HEK293 (cell line): Measurements from ENCODE around the gene GYPC.

Experiments used
- CTCF ChIA-PET: fragments of 350-600 bp; formaldehyde crosslinking; extraction: SDS; loops from one replicate; lab custom pipeline; 2021; ENCODE audit warnings: antibody characterized with exemption; lab: Yijun Ruan, JAX
- POLR2A ChIA-PET: fragments of 300-600 bp; formaldehyde crosslinking; extraction: SDS; loops from one replicate; lab custom pipeline; 2020; ENCODE audit warnings: antibody characterized with exemption, inconsistent platforms; lab: Yijun Ruan, JAX
- H3K27ac ChIP-seq: fragments of 200-500 bp; sonication (Bioruptor generic); 2 replicates; pipeline ENCODE4 v1.5.1; 2014; ENCODE audit warnings: low read depth, low read length, control low read depth, inconsistent platforms; ENCODE audit errors: extremely low read depth
- H3K36me3 ChIP-seq, 2 experiments: fragments of 200-500 bp in 1 of 2; sonication (Bioruptor generic) in 1 of 2; 1 replicate in 1 of 2; 2 replicates in 1 of 2; pipeline ENCODE4 v1.5.1; 2014 to 2017; ENCODE audit warnings: inconsistent platforms in 2 of 2, low read length in 2 of 2; ENCODE audit not compliant: control insufficient read depth in 2 of 2, insufficient read depth in 1 of 2
- H3K4me1 ChIP-seq: fragments of 200-500 bp; sonication (Bioruptor generic); 2 replicates; pipeline ENCODE4 v1.5.1; 2014; ENCODE audit warnings: mild to moderate bottlenecking, low read length, inconsistent platforms; ENCODE audit not compliant: control insufficient read depth, insufficient read depth
- H3K4me3 ChIP-seq: 2 replicates; pipeline ENCODE4 v1.5.1; 2011; ENCODE audit warnings: low read depth, mild to moderate bottlenecking, control low read depth, low read length, moderate library complexity
- H3K9me3 ChIP-seq: fragments of 200-500 bp; sonication (Bioruptor generic); 2 replicates; pipeline ENCODE4 v1.5.1; 2014; ENCODE audit warnings: low read depth, low read length, inconsistent platforms; ENCODE audit not compliant: control insufficient read depth, insufficient read depth
- GLI4 ChIP-seq: fragments of 450-650 bp; formaldehyde crosslinking; IDR thresholded peaks from 2 replicates; pipeline ENCODE4 v1.5.1; 2016; ENCODE audit warnings: missing biosample characterization, missing genetic modification characterization
- GLIS2 ChIP-seq: fragments of 450-650 bp; formaldehyde crosslinking; IDR thresholded peaks from 2 replicates; pipeline ENCODE4 v1.5.1; 2016; ENCODE audit warnings: missing biosample characterization, missing genetic modification characterization
- HOXA7 ChIP-seq: sonication (generic); formaldehyde crosslinking; IDR thresholded peaks from 2 replicates; pipeline ENCODE4 v1.8.1; 2022; ENCODE audit warnings: missing genetic modification reagents, borderline replicate concordance
- HOXC10 ChIP-seq: sonication (generic); formaldehyde crosslinking; IDR thresholded peaks from 2 replicates; pipeline ENCODE4 v1.8.1; 2023; ENCODE audit warnings: mild to moderate bottlenecking, missing genetic modification reagents
- KLF7 ChIP-seq: fragments of 450-650 bp; formaldehyde crosslinking; IDR thresholded peaks from 2 replicates; pipeline ENCODE4 v1.5.1; 2016; ENCODE audit warnings: missing biosample characterization, missing genetic modification characterization, borderline replicate concordance
- OVOL3 ChIP-seq: fragments of 450-650 bp; formaldehyde crosslinking; IDR thresholded peaks from 2 replicates; pipeline ENCODE4 v1.5.1; 2016; ENCODE audit warnings: missing biosample characterization, missing genetic modification characterization
- SETDB1 ChIP-seq: IDR thresholded peaks from one replicate; pipeline ENCODE4 v1.6.1; 2017; ENCODE audit warnings: mild to moderate bottlenecking, low read length, moderate library complexity, mixed read lengths; ENCODE audit not compliant: insufficient read length
- YY2 ChIP-seq: fragments of 450-650 bp; formaldehyde crosslinking; IDR thresholded peaks from 2 replicates; pipeline ENCODE4 v1.5.1; 2016; ENCODE audit warnings: missing biosample characterization, missing genetic modification characterization
- ZBTB11 ChIP-seq: fragments of 450-650 bp; formaldehyde crosslinking; conservative IDR thresholded peaks from 2 replicates; pipeline ENCODE4 v1.5.1; 2016; ENCODE audit warnings: low read depth, missing biosample characterization, missing genetic modification characterization
- ZBTB17 ChIP-seq: fragments of 450-650 bp; formaldehyde crosslinking; IDR thresholded peaks from 2 replicates; pipeline ENCODE4 v1.5.1; 2016; ENCODE audit warnings: missing biosample characterization, missing genetic modification characterization
- ZBTB26 ChIP-seq: fragments of 450-650 bp; formaldehyde crosslinking; optimal IDR thresholded peaks from 2 replicates; pipeline ENCODE3; 2016; ENCODE audit warnings: missing biosample characterization, mild to moderate bottlenecking, missing genetic modification characterization
- ZEB2 ChIP-seq: fragments of 450-650 bp; formaldehyde crosslinking; IDR thresholded peaks from 2 replicates; pipeline ENCODE4 v1.5.1; 2016; ENCODE audit warnings: missing biosample characterization, missing genetic modification characterization
- ZFHX2 ChIP-seq: fragments of 450-650 bp; formaldehyde crosslinking; conservative IDR thresholded peaks from 2 replicates; pipeline ENCODE4 v1.5.1; 2016; ENCODE audit warnings: missing biosample characterization, missing genetic modification characterization
- ZNF140 ChIP-seq: fragments of 450-650 bp; formaldehyde crosslinking; IDR thresholded peaks from 2 replicates; pipeline ENCODE4 v1.5.1; 2016; ENCODE audit warnings: missing biosample characterization, missing genetic modification characterization
- ZNF16 ChIP-seq: fragments of 450-650 bp; formaldehyde crosslinking; IDR thresholded peaks from 2 replicates; pipeline ENCODE4 v1.5.1; 2016; ENCODE audit warnings: low read depth, missing biosample characterization, missing genetic modification characterization
- ZNF175 ChIP-seq: fragments of 450-650 bp; formaldehyde crosslinking; IDR thresholded peaks from 2 replicates; pipeline ENCODE4 v1.5.1; 2016; ENCODE audit warnings: missing biosample characterization, missing genetic modification characterization
- ZNF274 ChIP-seq, 2 experiments: fragments of 200-500 bp in 1 of 2; fragments of 450-650 bp in 1 of 2; sonication (Bioruptor generic) in 1 of 2; formaldehyde crosslinking in 1 of 2; IDR thresholded peaks; 2 replicates each; pipeline versions ENCODE4 v1.5.1 to v1.6.1; 2014 to 2016; ENCODE audit warnings: borderline replicate concordance in 1 of 2, inconsistent platforms in 1 of 2, low read length in 1 of 2, missing biosample characterization in 1 of 2, missing genetic modification characterization in 1 of 2
- ZNF292 ChIP-seq: fragments of 450-650 bp; formaldehyde crosslinking; IDR thresholded peaks from 2 replicates; pipeline ENCODE4 v1.5.1; 2016; ENCODE audit warnings: low read depth, missing biosample characterization, missing genetic modification characterization, borderline replicate concordance
- ZNF426 ChIP-seq: fragments of 450-650 bp; formaldehyde crosslinking; IDR thresholded peaks from 2 replicates; pipeline ENCODE4 v1.5.1; 2017; ENCODE audit warnings: missing biosample characterization, missing genetic modification characterization, mild to moderate bottlenecking, inconsistent platforms, moderate library complexity
- ZNF449 ChIP-seq: fragments of 450-650 bp; formaldehyde crosslinking; IDR thresholded peaks from 2 replicates; pipeline ENCODE4 v1.5.1; 2017; ENCODE audit warnings: missing biosample characterization, mild to moderate bottlenecking, missing genetic modification characterization, moderate library complexity
- ZNF473 ChIP-seq: fragments of 450-650 bp; formaldehyde crosslinking; IDR thresholded peaks from 2 replicates; pipeline ENCODE4 v1.5.1; 2017; ENCODE audit warnings: missing biosample characterization, missing genetic modification characterization
- ZNF529 ChIP-seq: fragments of 450-650 bp; formaldehyde crosslinking; IDR thresholded peaks from 2 replicates; pipeline ENCODE4 v1.5.1; 2017; ENCODE audit warnings: missing genetic modification characterization, missing biosample characterization; ENCODE audit not compliant: insufficient replicate concordance
- ZNF571 ChIP-seq: fragments of 450-650 bp; formaldehyde crosslinking; IDR thresholded peaks from 2 replicates; pipeline ENCODE4 v1.5.0; 2017; ENCODE audit warnings: missing biosample characterization, missing genetic modification characterization
- ZNF585B ChIP-seq: fragments of 450-650 bp; formaldehyde crosslinking; IDR thresholded peaks from 2 replicates; pipeline ENCODE4 v1.5.1; 2016; ENCODE audit warnings: missing biosample characterization, missing genetic modification characterization
- ZNF596 ChIP-seq: fragments of 450-650 bp; IDR thresholded peaks from 2 replicates; pipeline ENCODE4 v1.5.0; 2018; ENCODE audit warnings: missing biosample characterization, mild to moderate bottlenecking, missing genetic modification characterization, moderate library complexity
- ZNF623 ChIP-seq: fragments of 450-650 bp; formaldehyde crosslinking; IDR thresholded peaks from 2 replicates; pipeline ENCODE4 v1.5.1; 2016; ENCODE audit warnings: missing biosample characterization, missing genetic modification characterization
- ZNF629 ChIP-seq: fragments of 450-650 bp; formaldehyde crosslinking; IDR thresholded peaks from 2 replicates; pipeline ENCODE4 v1.5.1; 2017; ENCODE audit warnings: missing biosample characterization, missing genetic modification characterization
- ZNF704 ChIP-seq: fragments of 450-650 bp; formaldehyde crosslinking; IDR thresholded peaks from 2 replicates; pipeline ENCODE4 v1.5.1; 2016; ENCODE audit warnings: missing biosample characterization, missing genetic modification characterization
- ZNF768 ChIP-seq: fragments of 450-650 bp; formaldehyde crosslinking; IDR thresholded peaks from 2 replicates; pipeline ENCODE4 v1.5.1; 2018; ENCODE audit warnings: missing biosample characterization, mild to moderate bottlenecking, missing genetic modification characterization
- ZSCAN16 ChIP-seq: fragments of 450-650 bp; formaldehyde crosslinking; IDR thresholded peaks from 2 replicates; pipeline ENCODE4 v1.5.1; 2016; ENCODE audit warnings: missing biosample characterization, missing genetic modification characterization
- ZSCAN23 ChIP-seq: fragments of 450-650 bp; formaldehyde crosslinking; IDR thresholded peaks from 2 replicates; pipeline ENCODE4 v1.5.1; 2016; ENCODE audit warnings: missing biosample characterization, missing genetic modification characterization
- ZXDB ChIP-seq: fragments of 450-650 bp; formaldehyde crosslinking; IDR thresholded peaks from 2 replicates; pipeline ENCODE4 v1.5.1; 2016; ENCODE audit warnings: missing biosample characterization, missing genetic modification characterization

GYPC gene

GRCh38 chr2:126637386-126637785 lies 18.6 kb upstream of the GYPC start:
- Histone ChIP-seq H3K9me3 (no peaks in the 10 kb centered on the region), H3K36me3 (no peaks in the 10 kb centered on the region), H3K4me3 (no peak overlapping the region), H3K27ac (no peak overlapping the region), H3K4me1 (no peaks in the 10 kb centered on the region)
- no peak for TF ChIP-seq ZBTB11
- TF ChIP-seq KLF7 (tag by site-specific recombination): no peak
- TF ChIP-seq ZFHX2 (tag by site-specific recombination): no peak
- TF ChIP-seq ZNF292 (tag by site-specific recombination): no peak
- no peak for TF ChIP-seq ZNF16 (tag by site-specific recombination)
- no peak for TF ChIP-seq ZNF571
- TF ChIP-seq ZSCAN16: no peak
- no peak for TF ChIP-seq ZBTB26 (tag by site-specific recombination)
- no peak for TF ChIP-seq ZNF449 (tag by site-specific recombination)
- TF ChIP-seq ZNF274 (IDR thresholded peaks at IDR 0.05; ENCODE audit: low read length): no peak
- TF ChIP-seq ZNF274 (tag by site-specific recombination; IDR thresholded peaks at IDR 0.05; ENCODE audit: borderline replicate concordance): no peak
- TF ChIP-seq ZNF529 (tag by site-specific recombination): no peak
- no peak for TF ChIP-seq ZNF704 (tag by site-specific recombination)
- TF ChIP-seq ZNF768 (tag by site-specific recombination): no peak
- no peak for TF ChIP-seq SETDB1
- ChIA-PET CTCF (interaction anchor here (0.6 to 3.1 kb wide), 4 partner anchors 10 to 109 kb away, joined by 3 to 9 read pairs (median 3); no protein-coding TSS in a partner anchor), POLR2A (no interaction called here)

GRCh38 chr2:126638746-126639145 lies 17.2 kb upstream of the GYPC start:
- H3K27ac ChIP-seq: no peak overlapping the region
- no peaks in the 10 kb centered on the region for H3K9me3 ChIP-seq
- no peak overlapping the region for H3K4me3 ChIP-seq
- POLR2A ChIA-PET: no interaction called here
- no peaks in the 10 kb centered on the region for H3K4me1 ChIP-seq
- H3K36me3 ChIP-seq: no peaks in the 10 kb centered on the region
- CTCF ChIA-PET: no interaction called here
- TF ChIP-seq ZNF140 (tag by site-specific recombination) (no peak), ZSCAN23 (tag by site-specific recombination) (no peak), ZNF473 (no peak), ZNF623 (tag by site-specific recombination) (no peak), ZNF175 (tag by site-specific recombination) (no peak), HOXC10 (CRISPR knock-in tag) (no peak), GLIS2 (tag by site-specific recombination) (no peak), ZXDB (tag by site-specific recombination) (no peak), ZNF629 (tag by site-specific recombination) (no peak), ZNF768 (tag by site-specific recombination) (no peak), ZBTB17 (tag by site-specific recombination) (no peak), ZEB2 (no peak), OVOL3 (tag by site-specific recombination) (no peak), HOXA7 (CRISPR knock-in tag) (no peak), YY2 (tag by site-specific recombination) (no peak), ZNF426 (no peak), GLI4 (tag by site-specific recombination) (no peak), ZNF585B (tag by site-specific recombination) (no peak), ZNF596 (tag by site-specific recombination) (no peak)
